Type B pancreatic cell (in vitro differentiated cells): Measurements from ENCODE around the gene NTRK2. TPM values are rescaled to one million over a fixed set of nuclear protein-coding genes. Genes with fewer than 3 reads are reported as not detected.

Source experiments
- DNase-seq: peaks from one replicate; pipeline ENCODE4 v3.0.0; 2021; ENCODE audit warnings: mixed read lengths; ENCODE audit not compliant: unreplicated experiment; ENCODE audit errors: extremely low spot score
- H3K27ac Mint-ChIP-seq: 2 replicates; pipeline ENCODE4 v1.8.0; 2021; ENCODE audit warnings: mild to moderate bottlenecking, mixed read lengths
- H3K27me3 Mint-ChIP-seq: 2 replicates; pipeline ENCODE4 v1.8.0; 2021; ENCODE audit warnings: mixed read lengths
- H3K36me3 Mint-ChIP-seq: 2 replicates; pipeline ENCODE4 v1.8.0; 2021; ENCODE audit warnings: mixed read lengths
- H3K4me1 Mint-ChIP-seq: one replicate; pipeline ENCODE4 v1.8.0; 2021; ENCODE audit warnings: mixed read lengths; ENCODE audit not compliant: unreplicated experiment
- H3K4me3 Mint-ChIP-seq: 2 replicates; pipeline ENCODE4 v1.8.0; 2021; ENCODE audit warnings: mild to moderate bottlenecking, mixed read lengths
- H3K9me3 Mint-ChIP-seq: 2 replicates; pipeline ENCODE4 v1.8.0; 2021; ENCODE audit warnings: mixed read lengths
- CTCF ChIP-seq: fragments of 200-600 bp; sonication (generic); conservative IDR thresholded peaks from 2 replicates; pipeline ENCODE4 v1.5.0; 2021; ENCODE audit warnings: antibody characterized with exemption, mild to moderate bottlenecking
- total RNA-seq: library from RNA; stranded (reverse); gene quantifications from 2 replicates; pipeline ENCODE4 v1.2.1, GENCODE V29; 2021; ENCODE audit warnings: low replicate concordance

The NTRK2 gene
- total RNA-seq, 1 donor from 2014 or later, result 122 TPM

GRCh38 chr9:84921175-84921574 is 251.6 kb downstream of the NTRK2 start:
- Mint-ChIP-seq H3K36me3 (no peaks in the 10 kb centered on the region), H3K4me3 (no peak overlapping the region), H3K27me3 (no peaks in the 10 kb centered on the region), H3K9me3 (no peaks in the 10 kb centered on the region), H3K27ac (no peak overlapping the region), H3K4me1 (peaks cover 5% of the 10 kb centered on the region)
- TF ChIP-seq CTCF, result no peak
- DNase-seq, result no peak

DNA sequence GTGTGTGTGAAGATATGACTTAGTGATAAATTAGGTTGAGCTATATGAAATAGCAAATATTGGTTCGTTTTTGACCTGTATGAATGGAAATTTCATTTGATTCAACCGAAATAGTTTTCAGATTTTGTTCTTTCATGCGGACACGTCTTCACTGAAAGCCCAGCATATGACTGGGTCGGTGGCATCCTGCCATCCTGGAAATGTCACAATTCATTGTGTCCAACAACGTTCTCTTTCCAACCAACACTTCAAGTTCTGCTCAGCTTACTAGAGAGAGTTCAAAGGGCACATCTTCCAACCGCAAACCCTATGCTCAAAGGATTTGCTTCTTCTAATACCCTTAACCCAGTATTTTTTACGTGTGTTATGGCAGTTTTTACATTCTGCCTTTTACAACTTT is 252.5 kb downstream of the NTRK2 start:
- Mint-ChIP-seq H3K4me1 (peaks cover 5% of the 10 kb centered on the region), H3K4me3 (no peak overlapping the region), H3K36me3 (no peaks in the 10 kb centered on the region), H3K27ac (no peak overlapping the region), H3K27me3 (no peaks in the 10 kb centered on the region), H3K9me3 (no peaks in the 10 kb centered on the region)
- no peak for TF ChIP-seq CTCF
- DNase-seq, result no peak

GRCh38 chr9:84924266-84924665 is 254.7 kb downstream of the NTRK2 start:
- Mint-ChIP-seq H3K27ac (no peak overlapping the region), H3K9me3 (no peaks in the 10 kb centered on the region), H3K36me3 (no peaks in the 10 kb centered on the region), H3K27me3 (no peaks in the 10 kb centered on the region), H3K4me1 (peaks cover 5% of the 10 kb centered on the region), H3K4me3 (no peak overlapping the region)
- TF ChIP-seq CTCF, result no peak
- DNase-seq, result no peak

DNA sequence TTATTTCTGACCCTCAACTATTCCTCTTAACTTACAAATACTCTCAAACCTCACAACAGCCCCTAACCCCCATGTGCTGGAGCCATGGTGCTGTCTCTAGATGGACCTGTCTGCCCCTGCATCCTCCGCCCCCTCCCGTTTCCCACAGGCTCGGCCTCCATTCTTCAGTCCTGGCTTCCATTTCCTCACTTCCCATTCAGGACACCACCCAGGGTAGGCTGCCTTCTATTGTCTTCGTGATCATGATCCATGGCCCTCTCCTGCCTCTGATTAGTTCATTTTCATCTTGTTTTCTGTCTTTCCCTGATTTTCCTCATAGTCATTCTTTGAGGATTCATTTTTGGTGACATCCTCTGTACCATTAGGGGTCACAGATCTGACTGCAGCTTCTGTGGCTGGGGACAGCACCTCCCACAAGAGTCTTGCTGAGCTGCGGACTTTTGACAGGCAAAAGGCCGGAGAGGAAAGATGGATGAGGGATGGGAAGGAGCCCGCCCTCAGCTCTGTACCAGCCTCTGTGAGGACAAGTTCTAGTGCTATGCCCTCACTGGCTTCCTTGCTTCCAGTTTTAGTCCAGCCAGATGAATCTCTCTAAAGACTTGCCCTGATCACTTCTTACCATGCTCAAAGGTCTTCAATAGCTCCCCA is 255.8 kb downstream of the NTRK2 start:
- Mint-ChIP-seq H3K27me3 (no peaks in the 10 kb centered on the region), H3K36me3 (no peaks in the 10 kb centered on the region), H3K27ac (peak overlapping the region; percentile 3), H3K4me1 (peaks cover 5% of the 10 kb centered on the region), H3K4me3 (no peak overlapping the region), H3K9me3 (no peaks in the 10 kb centered on the region)
- DNase-seq, result no peak
- TF ChIP-seq CTCF, result no peak

DNA sequence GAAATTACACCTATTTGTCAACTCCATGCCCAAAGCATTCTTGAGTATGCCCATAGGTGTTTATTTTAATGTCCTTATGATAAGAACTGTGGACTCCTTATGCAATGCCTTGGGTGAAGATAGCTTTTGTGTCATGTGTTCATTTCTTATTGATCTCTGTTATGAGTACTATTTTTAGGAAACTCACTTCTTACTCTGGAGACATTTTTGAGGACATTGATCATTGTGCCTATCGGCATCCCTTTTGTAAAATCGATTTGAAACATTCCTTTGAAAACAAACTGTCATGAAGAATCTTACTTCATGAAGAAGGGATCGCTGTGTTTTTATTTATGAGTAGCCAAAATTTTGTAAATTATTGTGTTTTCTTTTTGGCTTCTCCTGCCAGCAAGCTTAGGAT is 257.3 kb downstream of the NTRK2 start:
- Mint-ChIP-seq H3K27me3 (no peaks in the 10 kb centered on the region), H3K36me3 (no peaks in the 10 kb centered on the region), H3K4me1 (peaks cover 5% of the 10 kb centered on the region), H3K4me3 (no peak overlapping the region), H3K27ac (no peak overlapping the region), H3K9me3 (no peaks in the 10 kb centered on the region)
- TF ChIP-seq CTCF, result no peak
- DNase-seq, result no peak

DNA sequence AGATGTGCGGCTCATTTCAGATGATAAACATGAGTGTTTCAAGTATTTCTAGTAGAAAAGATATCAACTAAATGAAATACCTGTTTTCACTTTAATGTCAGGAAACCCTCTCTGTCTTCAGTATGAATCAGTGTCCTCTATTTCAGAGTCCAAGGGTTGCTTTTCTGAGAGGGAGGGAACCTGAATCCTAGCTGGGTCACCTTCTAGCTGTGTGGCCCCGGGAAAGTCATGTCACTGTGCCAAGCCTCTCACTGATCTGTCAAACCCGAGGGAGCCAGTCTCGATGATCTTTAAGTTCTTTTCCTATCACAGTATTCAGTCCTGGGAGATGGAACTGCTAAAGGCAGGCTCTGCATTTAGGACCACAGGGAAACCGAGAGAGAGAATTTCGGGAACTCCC is 258.9 kb downstream of the NTRK2 start:
- no peak for TF ChIP-seq CTCF
- DNase-seq, result no peak
- no peaks in the 10 kb centered on the region for H3K9me3 Mint-ChIP-seq
- no peaks in the 10 kb centered on the region for H3K27me3 Mint-ChIP-seq
- no peak overlapping the region for H3K27ac Mint-ChIP-seq
- no peak overlapping the region for H3K4me3 Mint-ChIP-seq
- no peaks in the 10 kb centered on the region for H3K36me3 Mint-ChIP-seq
- H3K4me1 Mint-ChIP-seq, result peaks cover 5% of the 10 kb centered on the region
